Heart right ventricle (tissue), 16 donors: ENCODE measurements around the gene WDR18. TPM values are rescaled to one million over a fixed set of nuclear protein-coding genes. Genes with fewer than 3 reads are reported as not detected.

Experiments used
- ATAC-seq, 8 donors: fragments of 200-7000 bp; cut with Tn5 transposase; one replicate each; pipeline ENCODE4 v1.9.1; 2020; ENCODE audit warnings: mild to moderate bottlenecking in 8 of 8, moderate library complexity in 8 of 8, moderate number of reproducible peaks in 1 of 8
- DNase-seq, 2 donors: peaks; one replicate each; pipeline ENCODE4 v3.0.0-alpha.2; 2020
- H3K27ac ChIP-seq, 10 donors: fragments of 200-600 bp; sonication (generic) in 2 of 10; one replicate each; pipeline versions ENCODE4 v1.5.0 to v1.8.0; 2020 to 2022; ENCODE audit warnings: mild to moderate bottlenecking in 3 of 10
- H3K27me3 ChIP-seq, 7 donors: fragments of 200-600 bp; one replicate each; pipeline ENCODE4 v1.8.0; 2021 to 2022; ENCODE audit warnings: mild to moderate bottlenecking in 2 of 7
- H3K36me3 ChIP-seq, 9 donors: fragments of 200-600 bp; sonication (generic) in 1 of 9; one replicate each; pipeline versions ENCODE4 v1.5.0 to v1.8.0; 2020 to 2022; ENCODE audit warnings: mild to moderate bottlenecking in 2 of 9
- H3K4me1 ChIP-seq, 9 donors: fragments of 200-600 bp; sonication (generic) in 1 of 9; one replicate each; pipeline versions ENCODE4 v1.5.0 to v1.8.0; 2020 to 2022; ENCODE audit warnings: mild to moderate bottlenecking in 4 of 9
- H3K4me3 ChIP-seq, 10 donors: fragments of 200-600 bp; sonication (generic) in 2 of 10; one replicate each; pipeline versions ENCODE4 v1.5.0 to v1.8.0; 2020 to 2022; ENCODE audit warnings: mild to moderate bottlenecking in 7 of 10, moderate library complexity in 2 of 10
- H3K9me3 ChIP-seq, 11 donors: fragments of 200-600 bp in 10 of 11; sonication (generic) in 2 of 11; one replicate each; pipeline versions ENCODE4 v1.5.0 to v1.8.0; 2013 to 2022; ENCODE audit warnings: mild to moderate bottlenecking in 2 of 11, control low read depth in 1 of 11, moderate library complexity in 1 of 11
- WGBS, 2 donors: extraction: QIAGEN DNeasy Blood & Tissue Kit; methylation state at CpG; one replicate each; pipeline ENCODE4 v1.1.7; 2013; ENCODE audit warnings: inconsistent platforms in 1 of 2; 5-methylcytosine and 5-hydroxymethylcytosine counted together
- intact Hi-C, 10 donors: fragments of 100-400 bp; cut with DNase I; formaldehyde crosslinking; loops; one replicate each; pipeline versions ENCODE4 v1.11.1 to v1.14.2; 2022
- polyA plus RNA-seq, 2 donors: library from polyadenylated mRNA; stranded (reverse); fragments of 200-250 nt; gene quantifications; one replicate each; pipeline ENCODE4 v1.2.3, GENCODE V29; 2013
- total RNA-seq, 10 donors: library from RNA; stranded (reverse); fragmentation: NEBNext Ultra II Directional in 3 of 10; extraction: Animal tissue kit (Norgen Biotek cat#: 25700) in 3 of 10; gene quantifications; one replicate each; pipeline versions ENCODE4 v1.2.1 to v1.2.4, GENCODE V29; 2021 to 2023
- TF ChIP-seq, protein P1 (sequence below), 9 donors: fragments of 200-600 bp; sonication (generic) in 2 of 9; IDR thresholded peaks; one replicate each; pipeline versions ENCODE4 v1.5.0 to v1.8.0; 2021 to 2022; ENCODE audit warnings: antibody characterized with exemption in 9 of 9, mild to moderate bottlenecking in 5 of 9, moderate library complexity in 1 of 9
- donor health status: Arrhythmogenic right ventricular cardiomyopathy.
- donor health status: ischemic (EF 13 %, LVEDD 7.1; RV severe dilation, severe dysfunction).
- donor health status: healthy with polysubstance abuse.
- donor health status: DM: no; HTN: yes; CAD: no.
- donor health status: DM: no; HTN: no; CAD: no.
- donor health status: ischemic (EF 25% LVEDD 6.9; RV normal size, moderate dysfunction).
- donor health status: ischemic (EF 25% LVEDD 5.7; RV mildly dilated, moderate dysfunction).
- donor health status: healthy.
- donor health status: DM: yes; HTN: yes; CAD: no.
- donor health status: Ischemic cardiomyopathy.
- donor health status: ischemic (EF 35%, LVEDD 5.7; RV mildly dilated, moderate dysfunction).
- donor health status: nonischemic (EF 11% LVEDD 7.7; RV severe dilation, severe dysfunction).
- donor health status: DM: yes; HTN: yes; CAD: no.
- donor health status: PGD.
- donor health status: ischemic (EF 29% LVEDD 5.4; RV normal size, mild dysfunction).
- donor health status: nonischemic (EF 23%, LVEDD 6.1; RV moderate dilation, normal function).

The WDR18 gene
- total and polyA plus RNA-seq, 12 donors: 17.3 to 66.4 (median 21.0) TPM

DNA sequence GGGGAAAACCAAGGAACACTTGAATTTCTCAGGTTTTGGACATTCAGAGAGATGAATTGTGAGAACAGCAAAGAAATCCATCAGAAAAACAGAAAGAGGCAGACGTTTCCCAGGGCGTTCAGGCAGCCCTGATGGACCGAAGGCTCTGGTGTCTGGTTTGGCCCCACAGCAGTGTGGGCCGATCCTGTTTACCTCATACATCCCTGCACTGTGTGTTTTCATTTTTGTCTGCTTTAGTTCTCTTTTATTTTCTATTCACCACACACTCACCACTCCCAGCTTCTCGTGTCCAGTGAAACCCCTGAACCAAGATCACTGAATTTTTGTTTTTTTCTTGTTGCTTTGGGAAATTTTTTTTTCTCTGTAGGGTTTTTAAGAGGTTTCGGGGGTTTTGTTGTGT, 11.9 kb upstream of the WDR18 start:
- H3K9me3 ChIP-seq: peaks cover 0 to 17% (median 9%) of the 10 kb centered on the region in 11 donors
- DNase-seq (no peak), ATAC-seq (no peak)
- H3K27me3 ChIP-seq: no peaks in the 10 kb centered on the region
- no peak overlapping the region for H3K4me3 ChIP-seq
- H3K36me3 ChIP-seq: peaks cover 0 to 52% (median 16%) of the 10 kb centered on the region in 9 donors
- TF ChIP-seq, protein P1, sequence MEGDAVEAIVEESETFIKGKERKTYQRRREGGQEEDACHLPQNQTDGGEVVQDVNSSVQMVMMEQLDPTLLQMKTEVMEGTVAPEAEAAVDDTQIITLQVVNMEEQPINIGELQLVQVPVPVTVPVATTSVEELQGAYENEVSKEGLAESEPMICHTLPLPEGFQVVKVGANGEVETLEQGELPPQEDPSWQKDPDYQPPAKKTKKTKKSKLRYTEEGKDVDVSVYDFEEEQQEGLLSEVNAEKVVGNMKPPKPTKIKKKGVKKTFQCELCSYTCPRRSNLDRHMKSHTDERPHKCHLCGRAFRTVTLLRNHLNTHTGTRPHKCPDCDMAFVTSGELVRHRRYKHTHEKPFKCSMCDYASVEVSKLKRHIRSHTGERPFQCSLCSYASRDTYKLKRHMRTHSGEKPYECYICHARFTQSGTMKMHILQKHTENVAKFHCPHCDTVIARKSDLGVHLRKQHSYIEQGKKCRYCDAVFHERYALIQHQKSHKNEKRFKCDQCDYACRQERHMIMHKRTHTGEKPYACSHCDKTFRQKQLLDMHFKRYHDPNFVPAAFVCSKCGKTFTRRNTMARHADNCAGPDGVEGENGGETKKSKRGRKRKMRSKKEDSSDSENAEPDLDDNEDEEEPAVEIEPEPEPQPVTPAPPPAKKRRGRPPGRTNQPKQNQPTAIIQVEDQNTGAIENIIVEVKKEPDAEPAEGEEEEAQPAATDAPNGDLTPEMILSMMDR (IDR thresholded peaks at IDR 0.05): no peak
- 97% methylated on average over 6 of the region's 6 CpGs for WGBS, 2 donors
- H3K27ac ChIP-seq: no peak overlapping the region
- intact Hi-C loops: loop anchor here in 2 of 10 donors (5.0 to 10.0 kb wide), 2 partner anchors 35 to 207 kb away; no protein-coding TSS in a partner anchor
- no peaks in the 10 kb centered on the region for H3K4me1 ChIP-seq

DNA sequence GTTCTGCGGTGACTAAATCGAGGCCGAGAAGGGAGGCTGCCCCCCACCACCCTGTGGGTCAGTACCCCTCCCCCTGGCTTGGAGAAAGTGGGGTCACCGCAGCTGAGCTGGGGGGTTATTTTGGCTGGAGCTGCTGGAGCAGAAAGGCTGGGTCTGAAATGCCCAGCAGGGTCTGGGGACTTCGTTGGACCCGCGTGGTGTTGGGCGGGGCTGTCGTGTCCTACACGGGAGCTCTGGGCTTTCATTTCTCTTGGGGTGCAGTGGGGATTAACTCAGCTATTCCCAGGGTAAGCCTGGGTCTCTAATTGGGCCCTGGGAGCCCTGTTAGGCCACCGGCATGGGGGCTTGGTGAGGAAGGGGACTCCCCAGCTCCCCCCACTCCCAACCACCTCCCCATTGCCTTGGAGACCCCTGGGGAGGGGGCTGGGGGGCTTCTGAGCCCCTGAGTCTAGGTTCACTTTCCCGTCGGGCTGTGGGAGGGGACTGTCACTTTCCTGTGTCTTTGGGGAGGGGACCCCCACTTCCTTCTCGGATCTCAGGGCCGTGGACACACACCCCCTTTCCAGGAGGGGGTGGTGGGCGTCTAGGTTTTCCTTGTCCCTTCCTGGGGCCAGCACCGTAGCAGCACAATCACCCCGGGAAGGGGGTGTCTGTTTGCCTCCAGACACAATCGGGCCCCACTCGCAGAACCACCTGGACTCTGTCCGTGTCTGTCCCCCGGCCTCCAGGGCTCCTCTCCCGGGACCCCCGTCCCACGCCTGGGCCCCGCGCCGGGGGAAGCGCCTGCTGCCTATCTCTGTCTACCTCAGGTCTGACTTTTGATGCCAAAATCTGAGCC, 10.2 kb upstream of the WDR18 start:
- ATAC-seq (peak in 1 of 8 donors; percentile 20), DNase-seq (no peak)
- H3K4me1 ChIP-seq: no peaks in the 10 kb centered on the region
- no peak overlapping the region for H3K27ac ChIP-seq
- intact Hi-C loops: loop anchor here in 2 of 10 donors (5.0 to 10.0 kb wide), 2 partner anchors 37 to 209 kb away; no protein-coding TSS in a partner anchor
- H3K9me3 ChIP-seq: peaks cover 0 to 17% (median 9%) of the 10 kb centered on the region in 11 donors
- no peak overlapping the region for H3K4me3 ChIP-seq
- TF ChIP-seq, protein P1 (IDR thresholded peaks at IDR 0.05): no peak
- 77 to 81% methylated on average over 28 to 29 of the region's 29 CpGs for WGBS, 2 donors
- peaks cover 0 to 36% (median 14%) of the 10 kb centered on the region in 9 donors for H3K36me3 ChIP-seq
- H3K27me3 ChIP-seq: no peaks in the 10 kb centered on the region

DNA sequence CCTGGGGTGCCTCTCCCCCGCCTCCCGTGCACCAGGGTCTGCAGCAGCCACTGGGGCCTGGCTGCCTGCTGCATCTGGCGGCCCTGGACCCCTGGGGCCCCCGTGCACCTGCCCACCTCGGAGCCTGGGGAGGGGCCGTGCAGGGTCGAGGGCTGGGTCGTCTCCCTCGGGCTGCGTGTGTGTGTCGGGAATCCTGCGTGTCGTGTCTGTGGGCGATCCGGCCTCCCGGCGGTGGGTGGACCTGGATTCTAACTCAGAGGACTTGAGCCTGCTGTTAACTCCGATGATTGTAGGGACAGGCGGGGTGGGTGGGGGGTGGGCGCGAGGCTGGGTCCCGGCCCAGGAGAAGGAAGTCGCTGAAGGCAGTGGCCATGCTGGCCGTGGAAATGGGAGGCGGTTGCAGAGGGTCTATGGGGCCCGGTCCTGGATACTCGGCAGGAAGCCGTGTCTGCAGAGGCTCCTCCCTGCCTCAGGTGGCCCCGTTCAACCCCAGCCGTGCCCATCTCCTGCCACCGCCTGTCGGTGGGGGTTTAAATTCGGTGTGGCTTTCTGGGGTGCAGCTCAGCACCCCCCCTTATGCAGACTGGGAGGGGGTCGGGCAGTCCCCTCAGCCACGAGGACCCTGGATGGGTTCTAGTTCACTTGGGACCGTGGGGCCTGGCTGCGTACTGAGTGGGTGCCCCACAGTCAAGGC, 9.4 kb upstream of the WDR18 start:
- intact Hi-C loops: loop anchor here in 3 of 10 donors (5.0 to 10.0 kb wide), 3 partner anchors 37 to 210 kb away; no protein-coding TSS in a partner anchor
- ATAC-seq: peak in 1 of 8 donors; percentile 48
- DNase-seq: no peak
- 76 to 77% methylated on average over 37 of the region's 37 CpGs for WGBS, 2 donors
- TF ChIP-seq, protein P1 (IDR thresholded peaks at IDR 0.05): no peak
- H3K4me3 ChIP-seq: no peak overlapping the region
- peaks cover 0 to 29% (median 13%) of the 10 kb centered on the region in 9 donors for H3K36me3 ChIP-seq
- H3K4me1 ChIP-seq: no peaks in the 10 kb centered on the region
- no peak overlapping the region for H3K27ac ChIP-seq
- peaks cover 0 to 17% (median 9%) of the 10 kb centered on the region in 11 donors for H3K9me3 ChIP-seq
- no peaks in the 10 kb centered on the region for H3K27me3 ChIP-seq

DNA sequence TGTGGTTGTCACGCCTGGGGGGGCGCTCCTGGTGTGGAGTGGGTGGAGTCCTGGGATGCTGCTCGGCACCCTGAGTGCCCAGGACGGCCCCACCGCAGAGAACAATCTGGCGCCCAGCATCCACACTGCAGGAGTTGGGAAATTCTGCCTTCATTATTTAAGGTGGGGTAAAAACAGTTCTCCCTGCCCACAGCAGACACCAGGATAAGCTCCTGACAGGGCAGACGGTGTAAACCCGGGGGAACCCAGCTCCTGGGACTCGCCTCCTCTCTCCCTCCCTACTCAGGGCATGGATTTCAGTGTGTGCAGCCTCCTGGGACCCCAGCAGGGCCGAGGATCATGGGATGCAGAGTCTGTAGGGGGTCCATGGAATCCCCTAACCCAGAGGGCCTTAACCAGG, 7.7 kb upstream of the WDR18 start:
- Histone ChIP-seq H3K36me3 (peaks cover 0 to 12% (median 0%) of the 10 kb centered on the region in 9 donors), H3K4me3 (no peak overlapping the region), H3K27ac (no peak overlapping the region), H3K9me3 (peaks cover 0 to 8% (median 0%) of the 10 kb centered on the region in 11 donors), H3K27me3 (no peaks in the 10 kb centered on the region), H3K4me1 (peaks cover 0 to 9% (median 0%) of the 10 kb centered on the region in 9 donors)
- no peak for ATAC-seq
- no peak for DNase-seq
- TF ChIP-seq, protein P1 (IDR thresholded peaks at IDR 0.05): no peak
- WGBS, 2 donors: 78 to 82% methylated on average over 10 of the region's 10 CpGs
- intact Hi-C loops: loop anchor here in 3 of 10 donors (5.0 to 10.0 kb wide), 2 partner anchors 209 to 212 kb away; no protein-coding TSS in a partner anchor
